Loucy (cell line): Measurements from ENCODE around the gene ZNF597.

Source experiments
- H2AFZ ChIP-seq: fragments of 200-600 bp; sonication (generic); 2 replicates; pipeline ENCODE4 v1.6.0; 2016; ENCODE audit warnings: antibody characterized with exemption, mild to moderate bottlenecking, low read length, moderate library complexity
- H3F3A ChIP-seq: fragments of 200-600 bp; 2 replicates; pipeline ENCODE4 v1.6.0; 2016; ENCODE audit warnings: antibody characterized with exemption, low read depth, mild to moderate bottlenecking
- H3K27me3 ChIP-seq: fragments of 200-600 bp; sonication (generic); 2 replicates; pipeline ENCODE4 v1.6.1; 2014; ENCODE audit warnings: low read length, mild to moderate bottlenecking; ENCODE audit not compliant: insufficient read depth, poor library complexity, severe bottlenecking
- H3K36me3 ChIP-seq: fragments of 200-600 bp; sonication (generic); 2 replicates; pipeline ENCODE4 v1.6.1; 2016; ENCODE audit warnings: low read length; ENCODE audit not compliant: insufficient read depth
- H3K4me1 ChIP-seq: fragments of 200-600 bp; sonication (generic); 2 replicates; pipeline ENCODE4 v1.5.1; 2014; ENCODE audit warnings: low read length, mild to moderate bottlenecking; ENCODE audit not compliant: insufficient read depth, poor library complexity, severe bottlenecking
- H3K4me2 ChIP-seq: fragments of 200-600 bp; sonication (generic); 2 replicates; pipeline ENCODE4 v1.6.0; 2014; ENCODE audit warnings: antibody characterized with exemption, low read length, low read depth, mild to moderate bottlenecking; ENCODE audit not compliant: poor library complexity, severe bottlenecking
- H3K4me3 ChIP-seq: fragments of 200-600 bp; sonication (generic); 2 replicates; pipeline ENCODE4 v1.5.1; 2014; ENCODE audit warnings: low read length, mild to moderate bottlenecking, mixed read lengths; ENCODE audit not compliant: poor library complexity, severe bottlenecking
- H3K79me2 ChIP-seq: fragments of 200-600 bp; sonication (generic); 2 replicates; pipeline ENCODE4 v1.6.1; 2014; ENCODE audit warnings: low read length; ENCODE audit not compliant: insufficient read depth
- H3K9ac ChIP-seq: fragments of 200-600 bp; sonication (generic); 2 replicates; pipeline ENCODE4 v1.6.0; 2014; ENCODE audit warnings: mild to moderate bottlenecking, low read depth, low read length, moderate library complexity; ENCODE audit not compliant: poor library complexity, severe bottlenecking
- H3K9me2 ChIP-seq: fragments of 200-600 bp; sonication (generic); replicated peaks from 2 replicates; pipeline ENCODE4 v1.6.1; 2016; ENCODE audit warnings: low read depth, low read length, mixed read lengths
- H3K9me3 ChIP-seq: fragments of 200-600 bp; sonication (generic); 2 replicates; pipeline ENCODE4 v1.6.1; 2014; ENCODE audit warnings: mild to moderate bottlenecking, antibody characterized with exemption, low read length, low read depth; ENCODE audit not compliant: insufficient read depth
- H4K20me1 ChIP-seq: fragments of 200-600 bp; sonication (generic); 2 replicates; pipeline ENCODE4 v1.6.0; 2014; ENCODE audit warnings: antibody characterized with exemption, low read length, mild to moderate bottlenecking; ENCODE audit not compliant: insufficient read depth, poor library complexity, severe bottlenecking
- EZH2phosphoT487 ChIP-seq: fragments of 200-600 bp; IDR thresholded peaks from 2 replicates; pipeline ENCODE4 v1.6.1; 2018; ENCODE audit warnings: antibody characterized with exemption, mild to moderate bottlenecking, moderate library complexity, borderline replicate concordance
- TF ChIP-seq, protein P1 (sequence below): fragments of 200-600 bp; sonication (generic); conservative IDR thresholded peaks from 2 replicates; pipeline ENCODE4 v1.5.1; 2014; ENCODE audit warnings: mild to moderate bottlenecking, antibody characterized with exemption, low read length

Gene ZNF597

DNA sequence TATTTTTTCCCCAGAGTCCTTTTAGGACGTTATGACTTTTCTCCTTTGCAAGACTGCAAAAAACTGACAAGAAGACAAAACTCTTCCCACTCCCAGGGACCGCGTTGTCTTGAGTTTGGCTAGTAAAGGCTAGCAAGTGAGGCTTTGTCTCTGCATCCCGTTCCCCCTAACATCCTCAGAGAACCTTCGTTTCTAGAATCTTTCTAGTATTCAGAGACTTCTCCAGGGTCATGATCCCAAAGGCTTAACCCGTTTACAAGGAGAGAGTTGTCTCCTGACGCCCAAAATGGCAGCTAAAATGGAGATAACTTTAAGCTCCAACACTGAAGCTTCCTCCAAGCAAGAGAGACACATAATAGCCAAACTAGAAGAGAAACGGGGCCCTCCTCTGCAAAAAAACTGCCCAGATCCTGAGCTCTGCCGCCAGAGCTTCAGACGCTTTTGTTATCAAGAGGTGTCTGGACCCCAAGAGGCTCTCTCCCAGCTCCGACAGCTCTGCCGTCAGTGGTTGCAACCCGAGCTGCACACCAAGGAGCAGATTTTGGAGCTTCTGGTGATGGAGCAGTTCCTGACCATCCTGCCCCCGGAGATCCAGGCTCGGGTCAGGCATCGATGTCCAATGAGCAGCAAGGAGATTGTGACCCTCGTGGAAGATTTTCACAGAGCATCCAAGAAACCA is 41.4 kb downstream of the ZNF597 start:
- H2AFZ ChIP-seq: peak overlapping the region; percentile 67
- H3K4me1 ChIP-seq: peaks cover 4% of the 10 kb centered on the region
- H3K79me2 ChIP-seq: peaks cover 28% of the 10 kb centered on the region
- H3K4me2 ChIP-seq: peak overlapping the region; percentile 84
- TF ChIP-seq, protein P1, sequence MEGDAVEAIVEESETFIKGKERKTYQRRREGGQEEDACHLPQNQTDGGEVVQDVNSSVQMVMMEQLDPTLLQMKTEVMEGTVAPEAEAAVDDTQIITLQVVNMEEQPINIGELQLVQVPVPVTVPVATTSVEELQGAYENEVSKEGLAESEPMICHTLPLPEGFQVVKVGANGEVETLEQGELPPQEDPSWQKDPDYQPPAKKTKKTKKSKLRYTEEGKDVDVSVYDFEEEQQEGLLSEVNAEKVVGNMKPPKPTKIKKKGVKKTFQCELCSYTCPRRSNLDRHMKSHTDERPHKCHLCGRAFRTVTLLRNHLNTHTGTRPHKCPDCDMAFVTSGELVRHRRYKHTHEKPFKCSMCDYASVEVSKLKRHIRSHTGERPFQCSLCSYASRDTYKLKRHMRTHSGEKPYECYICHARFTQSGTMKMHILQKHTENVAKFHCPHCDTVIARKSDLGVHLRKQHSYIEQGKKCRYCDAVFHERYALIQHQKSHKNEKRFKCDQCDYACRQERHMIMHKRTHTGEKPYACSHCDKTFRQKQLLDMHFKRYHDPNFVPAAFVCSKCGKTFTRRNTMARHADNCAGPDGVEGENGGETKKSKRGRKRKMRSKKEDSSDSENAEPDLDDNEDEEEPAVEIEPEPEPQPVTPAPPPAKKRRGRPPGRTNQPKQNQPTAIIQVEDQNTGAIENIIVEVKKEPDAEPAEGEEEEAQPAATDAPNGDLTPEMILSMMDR: no peak
- no peak for TF ChIP-seq EZH2phosphoT487
- no peaks in the 10 kb centered on the region for H3K36me3 ChIP-seq
- H3K9me2 ChIP-seq: no peaks in the 10 kb centered on the region
- H3K27me3 ChIP-seq: no peaks in the 10 kb centered on the region
- no peaks in the 10 kb centered on the region for H3F3A ChIP-seq
- peak overlapping the region; percentile 98 for H3K4me3 ChIP-seq
- 0 out of 2 replicates have a peak, but pooled peaks cover 2% of the 10 kb centered on the region for H3K9me3 ChIP-seq
- peak overlapping the region; percentile 86 for H3K9ac ChIP-seq
- no peaks in the 10 kb centered on the region for H4K20me1 ChIP-seq

- Histone ChIP-seq H3F3A (no peaks in the 10 kb centered on the region), H3K79me2 (peaks cover 33% of the 10 kb centered on the region), H3K4me2 (peak within 1 kb of the TSS; percentile 84), H3K9me3 (no peaks in the 10 kb centered on the region), H4K20me1 (no peaks in the 10 kb centered on the region), H3K36me3 (no peaks in the 10 kb centered on the region), H3K9me2 (no peaks in the 10 kb centered on the region), H3K9ac (peak within 1 kb of the TSS; percentile 86), H3K4me3 (peak within 1 kb of the TSS; percentile 98), H3K27me3 (no peaks in the 10 kb centered on the region), H2AFZ (peak within 1 kb of the TSS; percentile 82), H3K4me1 (peaks cover 4% of the 10 kb centered on the region)
- TF ChIP-seq, protein P1: no peak
- TF ChIP-seq EZH2phosphoT487: no peak
Observed at GRCh38 chr16:3400779-3401688, 42.3 kb downstream of the ZNF597 start, which contains the start of the genes ZNF174 and ZSCAN32. Gene ZNF174, plus strand, starts transcription at chr16:3401215. Its CDS starts 790 bp downstream, at chr16:3402005. Gene ZSCAN32, minus strand, starts transcription at chr16:3401004. Its CDS starts 3,447 bp downstream, at chr16:3397557.

- peaks cover 4% of the 10 kb centered on the region for H3K4me1 ChIP-seq
- no peaks in the 10 kb centered on the region for H3F3A ChIP-seq
- peak overlapping the region; percentile 79 for H3K4me2 ChIP-seq
- peak overlapping the region; percentile 82 for H2AFZ ChIP-seq
- TF ChIP-seq, protein P1: no peak
- no peak for TF ChIP-seq EZH2phosphoT487
- H3K36me3 ChIP-seq: no peaks in the 10 kb centered on the region
- peaks cover 33% of the 10 kb centered on the region for H3K79me2 ChIP-seq
- no peaks in the 10 kb centered on the region for H4K20me1 ChIP-seq
- no peaks in the 10 kb centered on the region for H3K9me2 ChIP-seq
- H3K9ac ChIP-seq: peak overlapping the region; percentile 86
- peak overlapping the region; percentile 98 for H3K4me3 ChIP-seq
- no peaks in the 10 kb centered on the region for H3K9me3 ChIP-seq
- H3K27me3 ChIP-seq: no peaks in the 10 kb centered on the region
Observed at GRCh38 chr16:3400446-3400778, 42.9 kb downstream of the ZNF597 start.
